Trophoblast cell (in vitro differentiated cells and primary cell): ENCODE measurements around the gene DYNC2H1.

Experiments
- DNase-seq, 2 donors: peaks; one replicate each; pipeline ENCODE4 v3.0.0-alpha.2; 2016
- H2AFZ ChIP-seq: 2 replicates; pipeline ENCODE4 v1.6.1; 2013; ENCODE audit warnings: low read length, moderate library complexity, mild to moderate bottlenecking; ENCODE audit not compliant: insufficient read depth, poor library complexity
- H2AK5ac ChIP-seq: 2 replicates; pipeline ENCODE4 v1.6.1; 2013; ENCODE audit warnings: mild to moderate bottlenecking, low read length
- H2BK120ac ChIP-seq: 2 replicates; pipeline ENCODE4 v1.6.1; 2013; ENCODE audit warnings: low read length, mild to moderate bottlenecking, moderate library complexity; ENCODE audit not compliant: insufficient read depth, poor library complexity
- H2BK12ac ChIP-seq: 2 replicates; pipeline ENCODE4 v1.6.1; 2013; ENCODE audit warnings: mild to moderate bottlenecking, low read length, moderate library complexity
- H2BK5ac ChIP-seq: 2 replicates; pipeline ENCODE4 v1.6.1; 2013; ENCODE audit warnings: low read length, low read depth, moderate library complexity, mild to moderate bottlenecking; ENCODE audit not compliant: poor library complexity
- H3K14ac ChIP-seq: 2 replicates; pipeline ENCODE4 v1.6.1; 2013; ENCODE audit warnings: mild to moderate bottlenecking, low read length
- H3K18ac ChIP-seq: 2 replicates; pipeline ENCODE4 v1.6.1; 2013; ENCODE audit warnings: mild to moderate bottlenecking, low read length
- H3K23ac ChIP-seq: 2 replicates; pipeline ENCODE4 v1.6.1; 2013; ENCODE audit warnings: low read length
- H3K27ac ChIP-seq: 2 replicates; pipeline ENCODE4 v1.5.1; 2013; ENCODE audit warnings: low read depth, mild to moderate bottlenecking, inconsistent platforms, low read length, moderate library complexity
- H3K27me3 ChIP-seq: 2 replicates; pipeline ENCODE4 v1.6.1; 2013; ENCODE audit warnings: inconsistent platforms, mild to moderate bottlenecking, low read length, moderate library complexity; ENCODE audit not compliant: insufficient read depth
- H3K36me3 ChIP-seq, 2 experiments: 1 replicate in 1 of 2; 2 replicates in 1 of 2; pipeline ENCODE4 v1.6.1; 2013; ENCODE audit warnings: low read length in 2 of 2, mild to moderate bottlenecking in 2 of 2, moderate library complexity in 1 of 2; ENCODE audit not compliant: insufficient read depth in 2 of 2, control insufficient read depth in 1 of 2
- H3K4ac ChIP-seq: 2 replicates; pipeline ENCODE4 v1.6.1; 2013; ENCODE audit warnings: low read depth, mild to moderate bottlenecking, low read length, moderate library complexity
- H3K4me1 ChIP-seq, 2 experiments: 1 replicate in 1 of 2; 2 replicates in 1 of 2; pipeline ENCODE4 v1.6.1; 2013; ENCODE audit warnings: low read length in 2 of 2, mild to moderate bottlenecking in 2 of 2, moderate library complexity in 1 of 2; ENCODE audit not compliant: insufficient read depth in 2 of 2, control insufficient read depth in 1 of 2
- H3K4me2 ChIP-seq: 2 replicates; pipeline ENCODE4 v1.6.1; 2013; ENCODE audit warnings: inconsistent platforms, mild to moderate bottlenecking, low read length, moderate library complexity
- H3K4me3 ChIP-seq: 2 replicates; pipeline ENCODE4 v1.5.1; 2013; ENCODE audit warnings: mild to moderate bottlenecking, low read depth, low read length, inconsistent platforms
- H3K79me1 ChIP-seq: one replicate; pipeline ENCODE4 v1.6.1; 2013; ENCODE audit warnings: low read length
- H3K79me2 ChIP-seq: 2 replicates; pipeline ENCODE4 v1.6.1; 2013; ENCODE audit warnings: low read length, mild to moderate bottlenecking; ENCODE audit not compliant: control insufficient read depth, insufficient read depth, poor library complexity
- H3K9ac ChIP-seq: 2 replicates; pipeline ENCODE4 v1.6.1; 2013; ENCODE audit warnings: mild to moderate bottlenecking, low read length
- H3K9me3 ChIP-seq: 2 replicates; pipeline ENCODE4 v1.6.1; 2013; ENCODE audit warnings: low read depth, mild to moderate bottlenecking, control low read depth, inconsistent platforms, low read length; ENCODE audit not compliant: insufficient read depth
- H4K12ac ChIP-seq: 2 replicates; pipeline ENCODE4 v1.6.1; 2013; ENCODE audit warnings: low read depth, mild to moderate bottlenecking, low read length, moderate library complexity
- H4K8ac ChIP-seq: 2 replicates; pipeline ENCODE4 v1.6.1; 2013; ENCODE audit warnings: low read depth, mild to moderate bottlenecking, low read length, moderate library complexity
- H4K91ac ChIP-seq: one replicate; pipeline ENCODE4 v1.6.1; 2013; ENCODE audit warnings: low read depth, mild to moderate bottlenecking, low read length, moderate library complexity
- WGBS: extraction: QIAGEN DNeasy Blood & Tissue Kit; methylation state at CpG from one replicate; pipeline ENCODE4 v1.1.7; 2013; ENCODE audit warnings: missing lambda C conversion rate; ENCODE audit not compliant: insufficient read length, insufficient coverage; ENCODE audit errors: extremely low coverage; 5-methylcytosine and 5-hydroxymethylcytosine counted together

The DYNC2H1 gene

DNA sequence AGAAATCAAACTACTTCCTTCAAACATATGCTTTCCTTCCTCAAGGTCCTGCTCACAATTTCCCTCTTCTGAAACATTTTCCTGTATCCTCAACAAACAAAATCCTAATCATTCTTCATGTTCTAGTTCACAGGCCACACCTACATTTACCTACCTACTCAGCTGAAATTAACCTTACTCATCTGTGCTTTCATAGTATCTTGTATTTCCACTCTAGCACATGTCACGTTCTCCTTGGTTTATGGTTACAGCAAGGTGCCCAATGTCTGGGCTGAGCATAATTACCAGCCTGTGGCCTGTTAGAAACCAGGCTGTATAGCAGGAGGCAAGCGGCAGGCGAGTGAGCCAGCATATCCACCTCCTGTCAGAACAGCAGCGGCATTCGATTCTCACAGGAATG is 30.5 kb upstream of the DYNC2H1 start:
- H3K4me3 ChIP-seq = no peak overlapping the region
- H3K79me1 ChIP-seq = no peaks in the 10 kb centered on the region
- H3K14ac ChIP-seq = no peak overlapping the region
- no peak overlapping the region for H3K4me2 ChIP-seq
- H4K91ac ChIP-seq = no peak overlapping the region
- H3K9me3 ChIP-seq = no peaks in the 10 kb centered on the region
- H3K23ac ChIP-seq = no peak overlapping the region
- no peak overlapping the region for H3K18ac ChIP-seq
- no peak overlapping the region for H2AFZ ChIP-seq
- DNase-seq = no peak
- H4K12ac ChIP-seq = no peak overlapping the region
- H3K36me3 ChIP-seq = peaks cover 12 to 15% of the 10 kb centered on the region in 2 experiments
- H3K9ac ChIP-seq = no peak overlapping the region
- no peak overlapping the region for H2AK5ac ChIP-seq
- no peak overlapping the region for H3K4ac ChIP-seq
- no peaks in the 10 kb centered on the region for H3K4me1 ChIP-seq
- H2BK120ac ChIP-seq = no peak overlapping the region
- no peak overlapping the region for H4K8ac ChIP-seq
- no peak overlapping the region for H2BK12ac ChIP-seq
- no CpG with 5 or more reads among the region's 5 CpGs for WGBS
- no peaks in the 10 kb centered on the region for H3K27me3 ChIP-seq
- H2BK5ac ChIP-seq = no peak overlapping the region
- H3K79me2 ChIP-seq = no peaks in the 10 kb centered on the region
- H3K27ac ChIP-seq = no peak overlapping the region

DNA sequence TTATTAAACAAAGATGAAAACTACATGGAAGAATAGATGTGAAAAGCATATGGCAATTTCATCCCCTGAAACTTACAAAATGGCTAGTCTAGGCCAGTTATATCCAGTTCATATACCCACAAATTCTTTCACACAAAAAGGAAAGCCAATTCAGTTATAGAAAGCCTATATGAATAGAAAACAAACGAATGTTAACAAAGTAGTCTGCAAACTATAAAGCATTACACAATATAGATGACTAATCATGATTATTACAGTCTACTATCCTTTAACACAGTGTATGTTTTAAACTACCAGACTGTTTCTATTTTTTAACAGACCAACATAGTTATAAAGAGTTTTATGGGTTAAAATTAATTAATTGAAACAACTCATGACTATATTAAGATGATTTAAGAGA is 29.4 kb upstream of the DYNC2H1 start:
- H2BK12ac ChIP-seq = no peak overlapping the region
- no peak overlapping the region for H2AK5ac ChIP-seq
- H3K4me1 ChIP-seq = no peaks in the 10 kb centered on the region
- H3K36me3 ChIP-seq = peaks cover 14 to 18% of the 10 kb centered on the region in 2 experiments
- no peak overlapping the region for H3K23ac ChIP-seq
- H2BK5ac ChIP-seq = no peak overlapping the region
- no peak overlapping the region for H3K14ac ChIP-seq
- H3K9me3 ChIP-seq = no peaks in the 10 kb centered on the region
- H3K18ac ChIP-seq = no peak overlapping the region
- H3K4ac ChIP-seq = no peak overlapping the region
- H3K9ac ChIP-seq = no peak overlapping the region
- no peaks in the 10 kb centered on the region for H3K27me3 ChIP-seq
- no peaks in the 10 kb centered on the region for H3K79me2 ChIP-seq
- H3K27ac ChIP-seq = no peak overlapping the region
- no peak for DNase-seq
- no peak overlapping the region for H4K8ac ChIP-seq
- no peaks in the 10 kb centered on the region for H3K79me1 ChIP-seq
- H4K91ac ChIP-seq = no peak overlapping the region
- no peak overlapping the region for H3K4me3 ChIP-seq
- H4K12ac ChIP-seq = no peak overlapping the region
- no CpG with 5 or more reads among the region's 1 CpG for WGBS
- H2BK120ac ChIP-seq = no peak overlapping the region
- no peak overlapping the region for H2AFZ ChIP-seq
- no peak overlapping the region for H3K4me2 ChIP-seq

DNA sequence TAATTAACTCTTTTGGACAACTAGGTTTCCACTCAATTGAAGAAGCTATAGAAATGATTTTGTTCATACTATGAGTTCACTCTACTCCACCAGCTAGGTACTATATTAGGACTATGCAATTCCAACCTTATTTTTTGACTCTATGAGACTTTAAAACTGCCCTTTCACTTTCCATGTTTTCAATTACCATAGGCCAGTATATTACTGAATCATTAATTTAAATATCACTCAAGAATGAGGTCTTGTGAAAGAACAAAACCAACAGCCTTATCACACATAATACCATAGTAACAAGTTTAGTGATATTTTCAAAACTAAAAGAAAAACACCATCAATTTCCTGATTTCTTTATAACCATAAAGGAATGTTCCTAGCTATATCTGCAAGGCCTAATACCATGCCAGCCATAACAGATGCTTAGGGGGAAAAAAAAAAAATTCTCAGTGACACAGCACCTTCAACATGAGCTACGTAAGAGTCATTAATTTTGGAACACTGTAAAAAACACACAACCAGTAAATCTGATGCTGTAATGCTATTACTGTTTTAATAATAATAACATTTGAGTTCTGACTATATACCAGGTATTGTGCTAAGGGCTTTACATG is 23.4 kb upstream of the DYNC2H1 start:
- no peak for DNase-seq

DNA sequence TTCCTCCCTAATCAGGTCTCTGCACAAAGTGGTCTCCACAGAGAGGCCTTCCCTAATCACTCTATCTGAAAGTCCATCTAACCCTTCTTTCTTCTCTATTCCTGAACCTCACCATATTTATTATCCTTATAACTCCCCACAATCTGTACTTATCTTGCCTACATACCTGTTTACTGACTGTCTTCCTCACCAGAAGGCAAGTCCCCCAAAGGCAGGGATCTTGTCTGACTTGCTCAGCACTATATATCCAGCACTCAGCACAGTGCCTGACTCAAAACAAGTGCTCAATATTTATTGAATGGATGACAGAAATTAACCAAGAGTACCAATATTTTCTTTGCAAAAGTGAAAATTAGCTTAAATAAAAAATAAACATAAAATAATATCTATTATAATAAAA is 22.8 kb upstream of the DYNC2H1 start:
- Histone ChIP-seq H3K4me1 (no peaks in the 10 kb centered on the region), H2BK120ac (no peak overlapping the region), H4K91ac (no peak overlapping the region), H3K14ac (no peak overlapping the region), H3K23ac (no peak overlapping the region), H3K36me3 (peaks cover 3 to 5% of the 10 kb centered on the region in 2 experiments), H3K79me1 (peaks cover under 1% of the 10 kb centered on the region), H3K18ac (no peak overlapping the region), H3K9me3 (no peaks in the 10 kb centered on the region), H2AFZ (no peak overlapping the region), H3K27ac (no peak overlapping the region), H3K9ac (no peak overlapping the region), H3K4me2 (no peak overlapping the region), H3K27me3 (no peaks in the 10 kb centered on the region), H4K12ac (no peak overlapping the region), H2BK5ac (no peak overlapping the region), H2AK5ac (no peak overlapping the region), H4K8ac (no peak overlapping the region), H3K4me3 (no peak overlapping the region), H2BK12ac (no peak overlapping the region), H3K79me2 (peaks cover under 1% of the 10 kb centered on the region), H3K4ac (no peak overlapping the region)
- no peak for DNase-seq

More for the DNA sequence above, 23.4 kb upstream of the DYNC2H1 start:
- no peak overlapping the region for H4K91ac ChIP-seq
- H2AK5ac ChIP-seq = no peak overlapping the region
- H3K18ac ChIP-seq = no peak overlapping the region
- no peak overlapping the region for H3K27ac ChIP-seq
- no peak overlapping the region for H2AFZ ChIP-seq
- no peaks in the 10 kb centered on the region for H3K9me3 ChIP-seq
- H2BK5ac ChIP-seq = no peak overlapping the region
- no peak overlapping the region for H4K12ac ChIP-seq
- H3K4me1 ChIP-seq = no peaks in the 10 kb centered on the region
- no peak overlapping the region for H3K4me3 ChIP-seq
- no peak overlapping the region for H4K8ac ChIP-seq
- no peak overlapping the region for H3K4ac ChIP-seq
- H2BK120ac ChIP-seq = no peak overlapping the region
- H3K14ac ChIP-seq = no peak overlapping the region
- no peak overlapping the region for H3K9ac ChIP-seq
- H2BK12ac ChIP-seq = no peak overlapping the region
- no peak overlapping the region for H3K4me2 ChIP-seq
- no peak overlapping the region for H3K23ac ChIP-seq
- H3K36me3 ChIP-seq = peaks cover 3 to 5% of the 10 kb centered on the region in 2 experiments
- H3K27me3 ChIP-seq = no peaks in the 10 kb centered on the region
- no peaks in the 10 kb centered on the region for H3K79me2 ChIP-seq
- no peaks in the 10 kb centered on the region for H3K79me1 ChIP-seq
- WGBS = no CpG with 5 or more reads among the region's 1 CpG
